Measurements from ENCODE around the gene SHD.

Gene SHD

GRCh38 chr19:4298810-4299550 lies 19.9 kb downstream of the SHD start:
- DNase-seq (ENCODE audit: low read depth): no peak

GRCh38 chr19:4300589-4300988 lies 21.5 kb downstream of the SHD start:
- DNase-seq (ENCODE audit: low read depth): no peak

DNA sequence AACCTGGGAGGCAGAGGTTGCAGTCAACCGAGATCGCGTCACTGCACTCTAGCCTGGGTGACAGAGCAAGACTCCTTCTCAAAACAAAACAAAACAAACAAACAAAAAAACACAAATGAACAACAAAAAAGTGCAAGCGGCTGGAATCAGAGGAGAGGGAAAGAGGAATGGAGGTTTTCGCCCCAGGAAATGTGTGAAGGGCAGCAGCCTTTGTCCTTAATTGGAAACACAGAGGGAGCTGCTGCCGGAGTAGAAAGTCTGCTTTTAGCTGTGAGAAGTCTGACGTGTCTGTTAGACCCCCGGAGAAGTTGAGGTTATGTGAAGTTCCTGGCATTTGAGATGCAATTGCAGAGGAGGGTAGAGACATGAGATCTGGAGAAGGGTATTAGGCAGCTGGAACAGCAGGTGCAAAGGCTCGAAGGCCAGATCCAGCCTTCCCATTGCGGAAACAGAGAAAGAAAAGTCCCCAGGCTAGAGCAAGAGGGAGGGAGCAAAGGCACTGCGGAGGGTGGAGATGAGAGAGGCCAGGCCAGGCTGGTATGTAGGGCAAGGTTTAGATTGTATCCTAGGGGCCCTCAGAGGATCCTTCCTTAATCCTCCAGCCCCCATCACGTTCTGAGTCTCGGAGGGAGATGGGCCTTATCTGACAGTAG lies 22.6 kb downstream of the SHD start:
- DNase-seq (ENCODE audit: low read depth): no peak

DNA sequence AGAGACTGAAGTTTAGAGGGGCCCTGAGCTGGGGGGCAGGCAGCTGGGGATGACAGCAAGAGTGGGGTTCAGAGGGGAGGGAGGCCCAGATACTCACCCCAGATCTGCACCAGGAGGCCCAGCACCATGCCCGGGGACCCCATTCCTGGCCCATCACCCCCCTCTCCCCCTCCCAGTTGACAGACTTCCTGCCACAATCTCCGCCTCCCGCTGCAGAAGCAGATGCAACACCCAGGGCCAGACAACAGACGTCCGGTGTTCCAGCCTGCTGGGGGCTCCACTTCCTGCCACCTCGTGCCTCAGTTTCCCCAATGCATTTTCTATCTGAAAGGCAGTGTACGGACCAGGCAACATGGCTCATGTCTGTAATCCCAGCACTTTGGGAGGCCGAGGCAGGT lies 23.2 kb downstream of the SHD start, which contains the start of gene TMIGD2:
Gene TMIGD2 (minus strand): TSS at position 147 of the 398 bp plus-strand sequence. CDS start 4 bp downstream, at position 143.
- DNase-seq (ENCODE audit: low read depth): no peak

- DNase-seq (ENCODE audit: low read depth): no peak
Observed at GRCh38 chr19:4303819-4304537, 24.9 kb downstream of the SHD start.

GRCh38 chr19:4304538-4305256 lies 25.6 kb downstream of the SHD start, which contains the start of gene FSD1:
Gene FSD1 (plus strand): TSS chr19:4304598. CDS start chr19:4304747, 149 bp downstream.
- DNase-seq (ENCODE audit: low read depth): peak; percentile 25

DNA sequence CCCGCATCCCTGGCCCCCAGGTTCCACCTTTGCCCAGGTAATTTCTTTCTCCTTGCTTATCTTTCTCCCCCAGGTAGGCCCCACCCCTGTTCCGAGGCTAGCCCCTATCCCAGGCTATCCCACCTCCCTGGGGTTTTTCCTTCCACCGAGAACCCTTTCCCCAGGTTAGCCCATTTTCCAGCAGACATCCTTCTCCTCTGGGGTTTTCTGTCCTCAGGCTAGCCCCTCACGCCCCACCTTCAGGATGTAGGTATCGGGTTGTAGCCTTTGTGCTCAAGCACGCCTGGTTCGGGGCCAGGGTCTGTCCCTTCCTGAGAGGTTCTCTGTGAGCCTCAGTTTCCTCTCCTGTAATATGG lies 26.2 kb downstream of the SHD start:
- DNase-seq (ENCODE audit: low read depth): no peak

DNA sequence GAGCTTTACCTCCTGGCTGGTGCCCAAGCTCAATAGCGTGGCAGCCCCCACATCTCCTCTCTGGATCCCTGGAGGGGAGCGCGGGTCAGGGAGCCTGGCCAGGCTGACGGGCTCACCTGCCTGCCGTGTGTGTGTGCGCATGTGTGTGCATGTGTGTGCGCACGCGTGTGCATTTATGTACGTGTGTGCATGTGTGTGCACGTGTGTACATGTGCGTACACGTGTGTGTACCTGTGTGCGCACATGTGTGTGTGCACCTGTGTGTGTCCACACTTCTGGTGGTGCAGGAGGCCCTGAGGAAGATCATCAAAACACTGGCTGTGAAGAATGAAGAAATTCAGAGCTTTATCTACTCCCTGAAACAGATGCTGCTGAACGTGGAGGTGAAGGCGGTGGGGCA lies 26.6 kb downstream of the SHD start:
- no peak for DNase-seq (ENCODE audit: low read depth)

DNA sequence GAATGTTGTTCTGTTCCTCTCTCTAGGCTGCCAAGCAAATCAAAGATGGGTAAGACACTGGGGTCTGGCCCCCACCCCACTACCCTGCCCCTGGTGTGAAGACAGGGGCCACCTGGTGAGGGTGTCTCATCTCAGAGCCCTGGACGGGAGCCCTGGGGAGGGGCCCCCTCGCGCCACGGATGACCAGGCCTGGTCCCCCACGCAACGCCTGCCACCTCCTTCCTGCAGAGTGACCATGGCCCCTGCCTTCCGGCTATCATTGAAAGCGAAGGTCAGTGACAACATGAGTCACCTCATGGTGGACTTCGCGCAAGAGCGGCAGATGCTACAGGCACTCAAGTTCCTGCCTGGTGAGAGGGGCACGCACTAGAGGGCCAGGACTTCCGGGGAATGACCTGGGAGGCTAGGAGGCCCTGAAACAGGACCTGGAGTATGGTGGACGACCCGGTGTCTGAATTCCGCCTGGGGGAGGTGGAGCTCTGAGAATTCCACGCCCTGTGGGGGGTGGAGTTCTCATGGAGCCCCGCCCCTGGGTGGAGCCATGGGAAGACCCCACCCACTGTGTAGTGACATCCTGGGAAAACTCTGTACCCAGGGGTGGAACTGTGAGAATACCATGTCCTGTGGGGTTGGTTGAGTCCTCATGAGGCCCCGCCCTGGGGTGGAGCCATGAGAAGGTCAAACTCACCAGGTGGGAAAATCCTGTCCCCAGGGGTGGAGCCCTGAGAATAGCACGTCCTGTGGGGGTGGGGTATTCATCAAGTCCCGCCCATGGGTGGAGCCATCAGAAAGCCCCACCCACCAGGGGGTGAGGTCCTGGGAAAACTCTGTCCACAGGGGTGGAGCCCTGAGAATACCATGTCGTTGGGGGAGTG lies 31.4 kb downstream of the SHD start:
- no peak for DNase-seq (ENCODE audit: low read depth)

- no peak for DNase-seq (ENCODE audit: low read depth)
Observed at GRCh38 chr19:4313847-4314490, 34.9 kb downstream of the SHD start.

DNA sequence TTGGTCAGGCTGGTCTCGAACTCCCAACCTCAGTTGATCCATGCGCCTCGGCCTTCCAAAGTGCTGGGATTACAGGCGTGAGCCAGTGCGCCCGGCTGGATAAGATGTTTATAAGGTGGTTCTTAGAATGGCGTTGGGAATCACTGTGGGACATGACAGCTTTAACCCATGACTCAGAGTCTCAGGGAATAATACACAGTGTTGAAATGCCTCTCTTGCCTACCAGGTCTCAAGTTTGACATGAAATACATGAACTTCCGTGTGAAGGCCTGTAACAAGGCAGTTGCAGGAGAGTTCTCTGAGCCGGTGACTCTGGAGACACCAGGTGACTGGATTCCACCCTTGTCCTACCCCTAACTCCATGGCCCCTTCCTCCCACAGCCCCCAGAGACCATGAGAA lies 37.9 kb downstream of the SHD start:
- no peak for DNase-seq (ENCODE audit: low read depth)

DNA sequence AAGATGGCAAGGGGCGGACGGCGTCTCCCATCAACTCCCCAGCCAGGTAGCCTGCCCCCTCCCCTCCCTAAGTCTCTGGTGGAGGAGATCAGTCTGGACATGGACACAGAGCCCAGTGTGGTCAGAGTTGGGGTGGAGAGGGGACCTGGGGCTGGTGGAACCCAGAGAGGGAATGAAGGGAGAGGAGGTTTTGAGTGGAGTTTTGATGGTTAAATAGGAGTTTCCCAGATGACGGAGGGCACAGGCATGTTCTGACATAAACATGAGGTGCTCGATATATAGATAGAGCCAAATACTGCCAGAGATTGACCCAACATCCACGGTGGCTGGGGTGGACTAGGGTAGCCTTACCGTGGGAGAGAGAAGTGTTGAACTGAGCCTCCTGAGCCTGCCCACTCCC lies 39.4 kb downstream of the SHD start:
- no peak for DNase-seq (ENCODE audit: low read depth)

DNA sequence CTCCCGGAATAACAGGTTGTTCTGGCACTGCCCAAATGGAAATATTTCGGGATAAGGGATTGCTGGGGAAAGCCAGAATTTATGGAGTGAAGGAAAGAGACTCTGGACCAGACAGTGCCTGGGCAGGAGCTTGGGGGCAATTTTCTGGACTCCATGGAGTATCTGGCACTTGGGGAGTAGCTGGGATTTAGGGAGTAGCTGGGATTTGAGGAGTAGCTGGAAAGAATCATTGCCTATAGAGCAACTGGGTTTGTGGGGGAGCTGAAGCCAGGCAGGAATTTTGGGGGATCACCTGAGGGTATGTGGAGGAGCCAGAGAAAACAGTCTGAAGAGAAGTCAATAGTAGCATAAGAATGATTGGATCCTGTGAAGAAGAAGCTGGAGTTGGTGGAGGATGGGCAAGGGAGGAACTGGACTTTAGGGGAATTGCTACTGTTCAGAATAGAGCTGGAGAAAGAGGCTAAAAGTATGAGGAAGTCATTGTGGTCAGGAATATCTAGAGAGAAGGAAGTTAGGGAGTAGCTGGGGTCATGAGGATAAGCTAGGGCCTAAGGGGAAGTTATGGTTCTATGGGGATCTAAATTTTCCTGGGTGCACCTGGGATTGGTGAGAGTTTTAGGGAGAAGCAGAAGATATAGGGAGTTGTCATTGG lies 40.1 kb downstream of the SHD start:
- DNase-seq (ENCODE audit: low read depth): no peak

DNA sequence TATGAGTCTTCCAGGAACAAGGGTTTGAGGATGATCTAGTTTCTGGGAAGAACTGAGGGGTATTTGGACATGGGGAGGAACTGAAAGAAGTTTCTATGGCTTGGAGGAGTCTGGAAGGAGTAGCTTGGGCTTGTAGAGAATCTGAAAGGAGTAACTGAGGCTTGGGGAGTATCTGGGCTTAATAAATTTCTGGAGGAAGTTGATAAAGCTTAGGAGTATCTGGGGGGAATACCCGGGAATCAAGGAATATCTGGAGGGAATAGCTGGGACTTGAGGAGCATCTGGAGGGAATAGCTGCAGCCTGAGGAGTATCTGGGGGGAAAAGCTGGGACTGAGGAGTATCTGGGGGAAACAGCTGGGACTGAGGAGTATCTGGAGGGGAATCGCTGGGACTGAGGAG lies 41.4 kb downstream of the SHD start:
- DNase-seq (ENCODE audit: low read depth): no peak

- no peak for DNase-seq (ENCODE audit: low read depth)
Observed at GRCh38 chr19:4322942-4323665, 44.0 kb downstream of the SHD start.

DNA sequence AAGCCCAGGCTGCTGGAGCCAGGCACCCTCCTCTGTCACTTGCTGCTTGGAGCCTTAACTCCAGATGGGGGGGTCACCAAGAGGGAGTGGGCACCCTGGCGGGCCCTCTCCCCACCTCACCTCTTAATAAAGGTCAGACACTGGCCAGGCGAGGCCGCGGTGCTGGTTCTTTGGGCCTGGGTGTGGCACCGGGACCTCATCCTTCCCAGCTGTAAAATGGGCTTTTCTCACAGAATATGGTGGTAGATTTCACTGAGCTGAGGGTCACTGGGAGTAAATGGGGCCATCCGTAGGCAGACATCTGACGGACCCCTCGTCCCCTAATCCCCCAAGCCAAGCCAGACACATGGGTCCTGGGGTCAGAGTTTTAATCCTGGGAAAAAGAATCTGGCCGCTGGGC lies 44.6 kb downstream of the SHD start:
- no peak for DNase-seq (ENCODE audit: low read depth)

GRCh38 chr19:4324228-4324627 lies 45.2 kb downstream of the SHD start:
- no peak for DNase-seq (ENCODE audit: low read depth)

- DNase-seq (ENCODE audit: low read depth): no peak
Observed at GRCh38 chr19:4326215-4326836, 47.3 kb downstream of the SHD start.

- no peak for DNase-seq (ENCODE audit: low read depth)
Observed at GRCh38 chr19:4326837-4327251, 47.8 kb downstream of the SHD start.

Measured in T follicular helper cell (primary cell).